ENCODE measurements around the gene SAMD14. TPM values are rescaled to one million over a fixed set of nuclear protein-coding genes. Genes with fewer than 3 reads are reported as not detected.
A peak's percentile ranks its signal among the peaks of the same experiment; 100 is the strongest.

Gene SAMD14
- polyA plus RNA-seq, 5 donors = 13.3 to 19.7 (median 16.6) TPM

DNA sequence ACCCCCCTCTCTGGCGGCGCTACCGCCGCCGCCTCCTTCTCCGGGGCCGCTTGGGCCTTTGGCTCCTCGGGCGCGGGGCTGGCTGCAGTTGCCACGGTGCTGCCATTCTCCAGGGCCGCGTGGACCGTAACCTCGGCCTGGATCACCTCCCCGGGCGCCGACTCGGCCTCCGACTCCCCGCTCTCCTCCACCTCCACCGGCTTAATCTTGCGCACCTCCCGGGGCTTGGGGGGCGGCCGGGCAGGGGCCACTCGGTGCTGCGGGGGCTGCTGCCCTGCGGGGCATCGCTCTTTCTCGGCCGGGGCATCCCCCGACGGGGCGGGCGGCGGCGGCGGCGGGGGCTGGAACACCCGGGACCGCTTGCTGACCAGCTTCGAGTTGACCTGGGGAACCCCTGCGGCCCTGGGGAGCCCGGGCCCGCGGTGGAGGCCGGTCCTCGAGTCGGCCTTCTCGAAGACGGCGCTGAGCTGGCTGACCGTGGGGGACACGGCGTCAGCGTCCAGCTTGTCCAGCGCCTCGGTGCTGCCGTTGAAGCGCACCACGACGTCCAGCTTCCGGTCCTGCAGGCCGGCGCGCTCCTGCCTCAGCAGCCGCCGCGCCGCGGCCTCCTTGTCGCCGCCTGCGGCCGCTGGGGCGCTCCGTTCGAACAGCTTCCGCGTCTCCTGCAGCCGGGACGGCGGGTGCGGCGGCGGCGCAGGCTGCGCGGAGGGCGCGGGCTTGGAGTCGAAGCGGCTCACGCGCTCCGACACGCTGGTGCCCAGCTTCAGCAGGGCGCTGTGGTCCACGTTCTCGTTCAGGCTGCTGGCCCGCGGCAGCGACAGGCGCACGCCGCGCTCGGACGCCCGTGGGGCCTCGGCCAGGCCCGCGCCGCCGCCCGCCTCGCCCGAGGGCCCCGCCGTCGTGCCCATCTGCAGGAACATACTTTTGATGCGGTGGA is 19.7 kb upstream of the SAMD14 start:
- DNase-seq = peak in 1 of 2 donors; percentile 46

DNA sequence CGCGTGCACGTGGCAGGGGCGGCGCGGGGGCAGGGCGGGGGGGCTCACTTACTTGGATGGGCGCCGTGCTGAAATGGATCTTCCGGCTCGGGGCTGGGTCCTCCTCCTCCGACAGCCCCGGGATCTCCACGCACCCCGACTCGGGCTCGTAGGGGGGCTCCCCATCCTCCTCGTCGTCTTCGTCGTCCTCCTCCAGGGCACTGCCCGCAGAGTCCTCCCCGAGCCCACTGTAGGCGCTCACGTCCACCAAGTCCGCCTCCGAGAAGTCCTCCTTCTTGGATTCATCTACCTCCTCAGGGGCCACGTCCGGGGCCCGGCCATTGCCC is 19.1 kb upstream of the SAMD14 start:
- DNase-seq = no peak

DNA sequence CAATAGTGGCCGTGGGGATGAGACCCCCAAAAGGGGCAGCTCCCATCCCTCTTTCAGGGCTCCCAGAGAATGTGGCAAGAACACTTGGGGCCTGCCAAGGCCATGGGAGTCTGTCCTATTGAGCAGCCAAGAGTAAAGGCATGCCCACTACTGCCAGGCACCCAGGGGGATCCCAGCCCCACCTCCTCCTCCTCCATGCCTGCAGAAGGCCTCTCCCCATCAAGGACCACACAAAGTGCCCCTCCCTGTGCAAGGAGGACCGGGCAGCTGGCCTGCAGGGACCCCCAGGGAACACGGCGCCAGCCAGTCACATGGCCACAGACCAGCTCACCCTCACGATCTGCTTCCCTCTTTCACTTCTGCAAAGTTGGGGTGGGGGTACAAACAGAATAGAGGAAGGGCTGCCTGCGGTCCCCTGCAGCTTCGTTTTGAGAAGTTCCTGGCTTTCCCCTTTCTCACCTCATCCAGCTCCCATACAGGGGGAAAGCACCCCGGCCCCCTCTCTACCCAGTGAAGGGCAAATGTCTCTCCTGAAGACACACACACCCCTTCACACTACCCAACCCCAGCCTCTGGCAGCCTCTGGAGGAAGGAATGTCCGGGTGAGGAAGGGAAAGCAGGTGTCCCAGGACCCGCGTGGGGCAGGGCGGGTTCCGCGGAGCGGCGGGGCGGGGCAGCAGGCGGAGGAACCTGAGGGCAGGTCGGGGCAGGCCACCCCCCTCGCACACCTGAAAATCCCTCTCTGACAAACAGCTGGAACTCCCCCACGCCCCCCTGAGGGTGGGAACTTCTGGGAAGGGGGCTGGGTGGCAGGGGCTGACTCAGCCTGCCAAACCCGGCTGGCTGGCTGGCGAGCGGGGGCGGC is 18.5 kb upstream of the SAMD14 start:
- no peak for DNase-seq

DNA sequence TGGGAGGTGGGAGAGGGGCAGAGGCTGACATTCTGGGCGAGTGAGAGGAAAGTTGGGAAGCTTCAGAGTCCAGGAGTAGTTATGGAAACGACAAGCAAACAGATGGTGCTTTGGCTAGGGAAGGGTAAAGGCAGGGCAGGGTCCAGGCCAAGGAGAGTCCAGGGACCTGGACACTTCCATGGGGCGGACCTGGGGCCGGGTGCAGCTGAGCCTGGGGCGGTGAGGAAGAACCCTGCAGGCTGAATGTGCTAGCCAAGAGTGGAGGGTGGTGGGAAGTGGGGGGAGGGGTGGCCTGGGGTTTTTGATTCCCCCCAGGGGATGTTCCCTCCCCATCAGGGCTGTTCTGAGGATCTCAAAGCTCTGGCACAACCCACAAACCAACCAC is 17.9 kb upstream of the SAMD14 start:
- DNase-seq = peak in 1 of 2 donors; percentile 46

DNA sequence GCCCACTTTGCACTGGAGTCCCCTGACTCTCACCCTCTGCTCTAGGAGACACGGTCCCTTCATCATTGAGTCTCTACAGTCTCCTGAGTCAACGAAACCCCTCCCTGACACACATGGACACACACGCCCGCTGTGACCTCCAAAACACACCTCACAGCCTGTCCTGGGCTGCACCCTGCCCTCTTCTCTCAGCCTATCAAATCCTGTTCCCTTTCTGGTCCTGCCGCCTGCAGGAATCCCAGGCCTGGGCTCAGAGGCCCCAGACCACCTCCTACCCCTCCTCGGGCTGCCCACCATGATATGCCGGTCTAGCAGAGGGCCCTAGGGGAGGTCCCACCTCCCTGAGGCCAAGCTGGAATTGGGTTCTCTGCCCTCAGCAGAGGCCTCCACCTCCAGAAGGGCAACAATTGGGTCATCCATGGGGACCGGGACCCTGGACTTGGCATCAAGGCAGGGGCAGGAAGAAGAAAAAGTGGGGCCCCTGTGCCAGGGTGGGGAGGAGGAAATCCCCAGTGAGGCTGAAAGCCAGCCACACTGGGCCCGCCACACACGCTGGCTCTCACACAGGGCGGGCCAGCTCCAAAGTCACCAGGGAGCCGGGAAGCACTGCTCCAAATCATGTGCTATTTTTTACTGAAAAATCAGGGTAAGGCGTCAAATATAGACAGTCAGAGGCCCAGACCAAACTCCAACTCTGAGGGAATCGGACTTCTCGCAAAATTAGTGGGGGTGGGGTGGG is 17.1 kb upstream of the SAMD14 start:
- DNase-seq = no peak

DNA sequence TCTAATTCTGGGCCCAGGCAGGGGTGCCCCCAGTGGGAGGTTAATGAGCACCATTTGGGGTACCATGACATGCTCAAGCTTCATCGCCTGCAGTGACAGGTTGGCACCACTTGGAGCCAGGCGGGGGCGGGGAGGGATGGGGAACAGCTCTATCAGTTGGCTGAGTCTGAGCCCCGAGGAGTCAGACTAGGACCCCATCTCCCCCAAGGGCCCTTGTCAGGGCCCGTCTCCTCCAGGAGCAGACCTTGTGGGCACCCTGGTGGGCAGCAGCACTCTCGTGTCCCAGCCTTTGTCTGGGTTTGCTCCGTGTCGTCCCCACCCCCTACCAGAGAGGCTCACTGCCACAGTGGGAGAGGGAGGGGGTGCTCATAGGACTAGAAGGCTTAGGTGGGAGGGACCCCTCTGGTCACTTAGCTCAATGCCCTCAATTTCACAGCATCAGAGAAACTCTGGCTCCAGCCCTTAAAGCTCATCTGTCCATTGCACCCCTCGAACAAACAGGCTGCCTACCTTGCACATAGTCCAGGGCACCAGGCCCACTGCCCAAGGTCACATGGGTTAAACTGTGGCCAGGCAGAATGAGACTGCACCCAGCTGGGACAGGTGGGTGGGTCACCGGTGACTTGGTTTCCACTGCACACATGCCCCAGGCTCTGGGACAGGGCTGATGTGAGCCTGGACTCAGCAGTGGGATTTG is 16.4 kb upstream of the SAMD14 start:
- no peak for DNase-seq

DNA sequence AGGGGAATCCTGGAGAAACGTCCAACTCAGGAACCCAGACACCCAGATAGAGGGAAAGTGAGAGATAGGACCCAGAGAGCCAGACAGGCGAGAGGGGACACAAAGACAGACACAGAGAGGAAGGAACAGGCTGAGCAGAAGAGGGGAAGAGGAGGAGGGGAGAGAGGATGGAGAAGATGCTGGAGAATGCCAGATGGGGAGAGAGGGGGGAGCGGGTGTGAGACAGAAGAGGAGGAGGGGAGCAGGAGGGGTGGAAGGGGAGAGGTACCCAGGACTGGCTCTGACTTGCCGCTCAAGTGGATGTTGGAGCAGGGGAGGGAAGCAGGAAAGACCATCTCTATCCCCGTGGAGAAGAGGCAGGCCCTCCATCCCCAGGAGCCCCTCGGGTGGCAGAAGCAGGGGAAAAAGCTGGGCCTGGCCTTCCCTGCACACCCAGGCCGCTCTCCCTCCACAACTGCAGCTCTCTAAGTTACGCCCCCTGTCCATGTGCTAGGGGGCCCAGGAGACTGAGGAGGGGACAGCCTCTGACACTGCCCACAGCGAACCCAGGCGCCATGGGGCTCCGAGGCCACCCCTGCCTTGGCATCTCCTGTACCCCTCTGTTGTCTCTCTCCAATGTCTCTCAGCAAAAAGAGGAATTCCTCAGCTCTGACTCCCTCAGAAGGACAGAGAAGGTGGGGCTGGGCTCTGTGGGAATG is 15.7 kb upstream of the SAMD14 start:
- DNase-seq = no peak

DNA sequence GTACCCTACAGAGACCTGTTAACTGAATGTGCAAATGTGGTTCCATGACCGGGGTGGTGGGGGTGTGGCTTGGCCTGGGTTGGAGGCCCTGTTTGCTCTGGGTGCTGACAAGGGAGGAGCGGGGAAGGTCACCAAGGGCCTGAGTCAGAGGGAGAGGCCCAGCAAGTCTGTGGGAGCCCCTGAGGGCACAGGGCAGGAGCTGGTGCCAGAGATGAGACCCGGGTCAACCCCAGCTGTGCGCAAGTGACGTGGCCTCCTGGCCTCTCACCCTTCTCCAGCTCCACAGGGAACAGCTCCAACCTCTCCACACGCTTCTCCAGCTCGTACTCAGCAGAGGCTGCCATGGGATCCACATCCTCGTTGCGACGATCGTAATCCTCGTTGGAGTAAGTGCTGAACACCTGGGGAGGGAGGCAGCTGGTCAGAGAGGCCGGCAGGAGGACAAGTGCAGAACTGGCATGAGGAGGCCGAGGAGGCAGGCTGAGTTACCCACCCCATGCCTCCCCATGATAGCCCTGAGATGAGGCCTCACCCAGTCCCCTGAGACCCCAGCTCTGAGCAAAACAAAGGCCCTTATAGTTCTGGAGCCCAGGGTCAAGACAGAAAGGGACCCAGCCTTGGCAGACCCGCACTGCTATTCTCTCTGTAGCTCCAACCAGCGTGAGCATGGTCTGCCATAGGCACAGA is 15.0 kb upstream of the SAMD14 start:
- no peak for DNase-seq

DNA sequence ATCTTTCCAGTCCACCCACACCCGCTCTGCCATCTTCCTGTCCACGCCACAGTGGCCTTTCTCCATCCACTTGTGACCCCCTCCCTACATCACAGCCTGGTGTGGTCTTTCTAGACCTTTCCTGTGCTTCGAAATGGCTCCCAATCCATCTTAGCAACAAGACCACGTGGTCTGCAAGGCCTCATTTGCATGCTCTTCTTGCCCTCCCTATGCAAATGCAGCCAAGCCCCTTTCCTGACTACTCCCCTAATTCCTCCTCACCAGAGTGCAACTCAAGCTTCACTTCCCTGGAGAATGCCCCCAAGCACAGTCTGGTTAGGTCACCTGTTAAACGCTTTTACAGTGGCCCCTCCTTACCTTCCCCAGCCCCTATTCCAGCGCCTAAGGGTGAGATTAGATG is 14.4 kb upstream of the SAMD14 start:
- DNase-seq = no peak

DNA sequence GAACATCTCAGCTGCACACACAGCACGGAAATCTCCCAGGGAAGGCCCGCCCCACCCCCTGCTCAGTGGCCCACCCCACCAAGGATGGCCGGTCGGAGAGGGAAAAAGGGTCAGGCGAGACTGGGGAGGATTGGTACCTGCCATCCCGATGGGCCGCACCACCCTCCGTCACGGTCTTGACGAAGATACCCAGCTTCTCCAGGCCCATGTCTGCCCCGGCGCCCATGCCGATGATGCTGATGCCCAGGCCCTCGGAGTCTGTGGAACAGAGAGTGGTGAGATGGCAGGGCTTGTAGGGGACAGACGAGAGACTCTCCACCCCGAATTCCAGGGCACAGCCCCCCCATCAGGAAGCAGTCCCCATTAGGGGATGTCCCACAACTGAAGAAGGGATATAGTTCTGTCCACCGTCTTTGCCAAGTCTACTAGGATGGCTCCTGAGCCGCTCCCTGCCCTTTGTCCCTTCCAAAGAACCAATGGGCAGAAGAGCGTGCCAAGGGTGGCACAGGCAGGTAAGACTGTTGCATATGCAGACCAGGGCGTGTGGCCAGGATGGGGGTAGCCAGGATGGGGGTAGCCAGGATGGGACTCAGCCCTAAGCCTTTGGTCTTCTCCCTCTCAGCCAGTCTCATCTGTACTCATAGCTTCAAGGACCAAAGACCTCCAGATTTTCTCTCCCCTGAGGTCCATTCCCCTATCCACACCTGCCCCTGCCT is 13.7 kb upstream of the SAMD14 start:
- no peak for DNase-seq

DNA sequence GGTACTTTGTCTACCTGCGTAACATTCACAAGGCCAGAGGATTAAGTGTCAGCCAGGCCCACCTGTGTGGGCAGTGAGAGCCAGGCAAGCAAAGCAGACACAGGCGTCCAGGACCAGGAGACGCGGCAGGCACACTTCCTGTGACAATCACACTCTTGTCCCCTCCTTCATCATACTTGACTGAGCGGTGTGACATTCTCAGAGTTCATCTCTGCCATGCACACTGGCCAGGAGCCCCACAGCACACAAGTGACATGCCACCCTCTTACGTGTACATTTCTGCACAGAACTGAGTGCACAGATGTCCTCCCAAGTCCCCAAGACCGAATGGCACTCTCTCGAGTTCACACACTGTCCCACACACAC is 11.8 kb upstream of the SAMD14 start:
- DNase-seq = no peak

DNA sequence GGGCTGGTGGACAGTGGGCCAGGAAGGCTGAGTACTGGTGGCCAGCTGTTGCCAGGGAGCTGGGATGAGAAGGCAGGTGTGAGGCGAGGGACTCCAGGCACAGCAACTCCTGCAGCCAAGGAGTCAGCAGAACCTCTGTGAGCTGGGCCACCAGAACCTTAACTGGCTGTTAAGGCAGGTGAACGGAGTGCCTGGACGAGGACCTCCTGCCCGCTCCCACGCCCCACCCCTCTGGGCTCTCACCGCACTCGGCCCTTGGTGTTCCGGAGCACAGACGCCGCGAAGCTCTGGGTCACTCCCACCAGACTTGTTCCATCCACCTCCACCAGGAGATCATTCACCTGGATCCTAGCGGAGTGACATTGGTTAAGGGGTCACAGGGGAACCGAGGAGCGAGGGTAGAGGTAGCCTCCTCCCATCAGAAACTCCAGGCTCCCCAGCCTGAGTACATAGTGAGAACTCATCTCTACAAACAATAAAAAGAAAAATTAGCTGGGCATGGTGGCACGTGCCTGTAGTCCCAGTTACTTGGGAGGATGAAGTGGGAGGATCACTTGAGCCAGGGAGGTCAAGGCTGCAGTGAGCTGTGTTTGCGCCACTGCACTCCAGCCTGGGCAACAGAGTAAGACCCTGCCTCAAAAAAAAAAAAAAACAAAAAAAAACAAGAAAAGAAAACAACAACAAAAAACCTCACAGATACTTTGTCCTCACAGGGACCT is 11.2 kb upstream of the SAMD14 start:
- DNase-seq = no peak

DNA sequence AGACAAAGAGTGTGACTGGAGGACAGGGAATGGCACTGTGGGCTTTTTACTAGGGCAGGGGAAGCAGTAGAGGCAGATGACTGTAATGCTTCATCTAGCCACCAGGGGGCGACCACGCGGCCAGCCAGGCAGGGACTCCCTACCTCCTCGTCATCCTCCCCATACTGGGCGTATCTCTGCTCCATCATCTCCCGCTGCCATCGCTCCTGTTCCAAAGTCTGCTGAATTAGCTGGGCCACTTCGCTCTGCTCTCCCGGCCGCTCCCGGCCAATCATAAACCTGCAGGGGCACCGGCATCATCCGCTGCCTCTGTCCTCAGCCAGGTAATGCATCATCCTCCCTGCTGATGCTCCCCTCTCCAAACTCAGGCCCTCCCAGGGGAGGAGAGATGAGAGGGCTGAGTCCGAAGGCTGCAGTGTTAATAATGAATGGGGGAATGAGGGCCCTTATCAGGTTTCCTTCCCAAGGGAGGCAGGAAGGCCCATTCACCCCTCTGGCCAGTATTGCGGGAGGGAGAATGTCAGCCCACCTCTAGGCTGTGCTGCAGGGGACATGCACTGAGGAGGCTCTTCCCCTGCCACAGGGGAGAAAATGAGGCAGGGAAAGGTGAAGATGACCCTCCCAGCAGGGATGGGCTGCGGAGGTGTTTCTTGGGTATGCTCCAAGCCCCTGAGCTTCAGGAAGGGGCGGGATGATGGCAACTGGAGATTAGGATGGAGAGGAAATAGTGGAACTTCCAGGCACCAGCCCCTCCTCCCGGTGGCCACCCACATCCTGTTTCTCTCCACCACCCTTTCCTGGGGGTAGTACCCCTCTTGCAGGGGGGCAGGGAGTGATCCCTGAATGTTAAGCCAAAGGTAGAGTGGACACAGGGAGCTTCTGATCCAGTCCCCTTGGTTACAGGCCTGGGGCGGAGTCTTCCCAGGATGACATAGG is 10.3 kb upstream of the SAMD14 start:
- DNase-seq = peak in 1 of 2 donors; percentile 64

DNA sequence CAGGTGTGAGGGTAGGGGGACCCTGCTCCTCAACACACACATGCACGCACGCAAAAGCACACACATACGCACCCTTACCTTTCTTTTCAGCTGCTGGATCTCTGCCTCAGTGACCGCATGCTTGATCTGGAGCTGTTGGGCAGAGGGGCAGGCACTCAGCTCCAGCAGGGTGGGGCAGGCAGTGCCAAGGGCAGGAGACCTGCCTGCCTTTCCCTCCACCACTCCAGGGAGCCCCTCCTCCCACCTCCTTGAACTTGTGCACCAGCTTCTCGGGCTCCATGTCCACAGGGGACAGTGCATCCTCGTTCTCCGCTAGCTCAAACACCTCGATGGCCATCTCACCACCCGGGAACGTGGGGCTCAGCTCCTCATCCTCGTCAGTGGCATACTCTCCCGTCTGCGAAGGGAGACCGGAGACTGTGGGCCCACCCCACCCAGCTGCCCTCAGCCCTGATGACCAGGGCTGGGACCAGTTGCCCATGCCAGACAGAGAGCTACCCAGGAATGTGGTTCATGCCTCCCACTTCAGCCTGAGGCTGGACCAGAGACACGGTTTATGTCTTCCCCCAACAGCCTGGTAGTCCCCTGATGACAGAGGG is 9.3 kb upstream of the SAMD14 start:
- no peak for DNase-seq

DNA sequence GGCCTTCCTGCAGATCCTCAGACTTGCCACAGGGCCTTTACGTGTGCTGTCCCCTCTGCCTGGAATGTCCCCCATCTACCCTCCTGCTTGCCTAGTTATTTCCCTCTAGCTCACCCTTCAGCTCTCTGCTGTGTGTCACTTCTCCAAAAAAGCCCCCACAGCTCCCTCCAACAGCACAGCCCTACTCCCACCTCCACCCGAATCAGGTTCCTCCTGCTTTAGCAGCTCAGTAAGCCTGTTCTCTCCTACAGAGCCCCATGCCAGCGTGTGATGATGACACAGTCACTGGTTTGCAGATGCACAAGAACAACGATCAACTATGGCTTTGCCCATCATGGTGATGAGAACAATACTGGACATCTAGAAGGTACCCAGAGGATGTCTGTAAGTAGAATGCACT is 7.1 kb upstream of the SAMD14 start:
- no peak for DNase-seq

DNA sequence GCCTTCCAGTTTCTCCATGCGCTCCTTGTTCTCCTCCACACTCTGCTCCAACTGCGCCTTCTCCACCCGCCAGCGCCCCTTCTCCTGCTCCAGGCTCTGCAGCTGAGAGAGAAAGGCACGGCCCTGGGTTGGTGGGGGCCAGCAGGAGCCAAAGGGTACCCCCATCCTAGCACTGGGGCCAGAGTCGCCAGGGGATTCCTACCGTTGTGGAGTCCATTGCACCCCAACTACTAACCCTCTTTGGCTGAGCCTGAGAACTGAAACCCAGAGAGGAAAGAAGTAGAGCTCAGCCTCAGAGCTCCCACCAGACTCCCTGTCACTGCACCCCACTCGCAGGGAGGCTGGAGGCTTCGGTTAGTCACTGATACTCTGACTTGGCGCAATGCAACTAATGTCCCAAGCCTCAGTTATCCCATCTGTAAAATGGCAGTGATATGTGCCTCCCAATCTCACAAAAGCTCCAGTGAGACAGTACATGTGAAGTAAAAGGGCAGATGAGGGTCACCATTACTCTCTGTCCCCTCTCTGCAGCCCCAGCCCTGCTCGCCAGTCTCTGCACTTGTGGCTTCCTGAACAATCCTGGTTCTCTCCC is 6.2 kb upstream of the SAMD14 start:
- DNase-seq = no peak

Data from right lung (tissue), 5 donors.